GM23248 (cell line): ENCODE data around the gene FAT2. TPM values are rescaled to one million over a fixed set of nuclear protein-coding genes. Genes with fewer than 3 reads are reported as not detected.

Source experiments
- DNase-seq: peaks from one replicate; pipeline ENCODE4 v3.0.0-alpha.2; 2015
- H2AFZ ChIP-seq: fragments of 200-600 bp; sonication (generic); 2 replicates; pipeline ENCODE4 v1.6.1; 2016; ENCODE audit warnings: antibody characterized with exemption
- H3F3A ChIP-seq: fragments of 200-600 bp; sonication (generic); 2 replicates; pipeline ENCODE4 v1.6.1; 2016; ENCODE audit warnings: mild to moderate bottlenecking, antibody characterized with exemption, mixed run types; ENCODE audit not compliant: insufficient read depth
- H3K27ac ChIP-seq: fragments of 200-600 bp; sonication (generic); 2 replicates; pipeline ENCODE4 v1.5.1; 2016; ENCODE audit warnings: mild to moderate bottlenecking
- H3K27me3 ChIP-seq: fragments of 200-600 bp; sonication (generic); replicated peaks from 2 replicates; pipeline ENCODE4 v1.6.1; 2016; ENCODE audit warnings: mild to moderate bottlenecking; ENCODE audit not compliant: insufficient read depth
- H3K36me3 ChIP-seq: fragments of 200-600 bp; sonication (generic); 2 replicates; pipeline ENCODE4 v1.6.1; 2016; ENCODE audit warnings: low read depth, mild to moderate bottlenecking
- H3K4me1 ChIP-seq: fragments of 200-600 bp; sonication (generic); 2 replicates; pipeline ENCODE4 v1.6.1; 2016; ENCODE audit warnings: mild to moderate bottlenecking; ENCODE audit not compliant: insufficient read depth
- H3K4me2 ChIP-seq: fragments of 200-600 bp; sonication (generic); one replicate; pipeline ENCODE4 v1.6.1; 2016; ENCODE audit warnings: mild to moderate bottlenecking; ENCODE audit not compliant: unreplicated experiment
- H3K4me3 ChIP-seq: fragments of 200-600 bp; sonication (generic); 2 replicates; pipeline ENCODE4 v1.5.1; 2016; ENCODE audit warnings: mild to moderate bottlenecking
- H3K79me2 ChIP-seq: fragments of 200-600 bp; sonication (generic); 2 replicates; pipeline ENCODE4 v1.6.1; 2016; ENCODE audit warnings: mild to moderate bottlenecking; ENCODE audit not compliant: insufficient read depth
- H3K9ac ChIP-seq: fragments of 200-600 bp; sonication (generic); 2 replicates; pipeline ENCODE4 v1.6.1; 2016; ENCODE audit warnings: mild to moderate bottlenecking
- H3K9me2 ChIP-seq: fragments of 200-600 bp; sonication (generic); 2 replicates; pipeline ENCODE4 v1.6.1; 2016; ENCODE audit warnings: mixed run types, mild to moderate bottlenecking, moderate library complexity; ENCODE audit not compliant: insufficient read depth
- H3K9me3 ChIP-seq: fragments of 200-600 bp; sonication (generic); one replicate; pipeline ENCODE4 v1.6.1; 2017; ENCODE audit warnings: low read depth
- H4K20me1 ChIP-seq: fragments of 200-600 bp; sonication (generic); 2 replicates; pipeline ENCODE4 v1.6.0; 2016; ENCODE audit not compliant: insufficient read depth
- EZH2 ChIP-seq: fragments of 200-600 bp; sonication (generic); IDR thresholded peaks from 2 replicates; pipeline ENCODE4 v1.6.1; 2018; ENCODE audit warnings: antibody characterized with exemption, mild to moderate bottlenecking; ENCODE audit not compliant: insufficient read depth, poor library complexity, severe bottlenecking
- EZH2phosphoT487 ChIP-seq: fragments of 200-600 bp; sonication (generic); IDR thresholded peaks from 2 replicates; pipeline ENCODE4 v1.6.1; 2018; ENCODE audit warnings: antibody characterized with exemption, moderate library complexity, mild to moderate bottlenecking, low read depth; ENCODE audit not compliant: insufficient read depth
- WGBS, 2 experiments: methylation state at CpG; one replicate each; pipeline ENCODE4 v1.1.6; 2015 to 2017; ENCODE audit warnings: low lambda C conversion rate in 2 of 2, low coverage in 1 of 2; ENCODE audit errors: missing lambda C conversion rate in 2 of 2; 5-methylcytosine and 5-hydroxymethylcytosine counted together
- in situ Hi-C: fragments of 300-500 bp; cut with MboI; formaldehyde crosslinking; loops from 2 replicates; pipeline ENCODE4 v1.15.0; 2020
- polyA plus RNA-seq: library from polyadenylated mRNA; unstranded; fragments of >200 nt; fragmentation: Nextera tagmentation; extraction: Ambion mirVana; gene quantifications from 2 replicates; pipeline ENCODE4 v1.2.1, GENCODE V29; 2016
- total RNA-seq: library from RNA; depleted of rRNA; stranded (reverse); fragments of >200 nt; shearing (Covaris generic); gene quantifications from 2 replicates; pipeline ENCODE4 v1.2.3, GENCODE V29; 2014

FAT2 gene
- total and polyA plus RNA-seq, 2 experiments from 2014 or later = not detected

DNA sequence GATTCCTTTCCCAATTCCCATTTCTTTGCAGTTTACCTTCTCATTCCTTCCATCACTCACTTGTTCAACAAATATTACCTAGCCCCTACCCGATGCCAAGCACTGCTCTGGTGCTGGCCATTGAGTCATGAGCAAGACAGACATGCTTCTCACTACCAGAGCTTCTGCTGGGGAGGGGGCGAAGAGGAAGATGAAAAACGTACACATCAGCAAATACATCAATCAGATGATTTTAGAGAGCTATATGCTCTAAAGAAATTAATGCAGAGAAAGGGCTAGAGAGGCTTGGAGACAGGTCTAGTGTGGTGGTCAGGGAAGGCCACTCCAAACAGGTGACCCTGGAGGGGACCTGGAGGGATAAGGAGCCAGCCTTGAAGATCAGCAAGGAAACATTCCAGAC, 14.4 kb upstream of the FAT2 start:
- H3K79me2 ChIP-seq = no peaks in the 10 kb centered on the region
- H3K4me1 ChIP-seq = no peaks in the 10 kb centered on the region
- no peaks in the 10 kb centered on the region for H4K20me1 ChIP-seq
- in situ Hi-C loops = no loop called here
- no peaks in the 10 kb centered on the region for H3F3A ChIP-seq
- H3K4me2 ChIP-seq = no peak overlapping the region
- TF ChIP-seq EZH2phosphoT487 (no peak), EZH2 (no peak)
- 35 to 37% methylated on average over 3 of the region's 3 CpGs for WGBS, 2 experiments
- peaks cover 30% of the 10 kb centered on the region for H3K27me3 ChIP-seq
- no peak overlapping the region for H3K9ac ChIP-seq
- DNase-seq = no peak
- no peaks in the 10 kb centered on the region for H3K36me3 ChIP-seq
- H3K27ac ChIP-seq = no peak overlapping the region
- no peak overlapping the region for H2AFZ ChIP-seq
- no peaks in the 10 kb centered on the region for H3K9me2 ChIP-seq
- no peak overlapping the region for H3K4me3 ChIP-seq
- H3K9me3 ChIP-seq = no peaks in the 10 kb centered on the region

DNA sequence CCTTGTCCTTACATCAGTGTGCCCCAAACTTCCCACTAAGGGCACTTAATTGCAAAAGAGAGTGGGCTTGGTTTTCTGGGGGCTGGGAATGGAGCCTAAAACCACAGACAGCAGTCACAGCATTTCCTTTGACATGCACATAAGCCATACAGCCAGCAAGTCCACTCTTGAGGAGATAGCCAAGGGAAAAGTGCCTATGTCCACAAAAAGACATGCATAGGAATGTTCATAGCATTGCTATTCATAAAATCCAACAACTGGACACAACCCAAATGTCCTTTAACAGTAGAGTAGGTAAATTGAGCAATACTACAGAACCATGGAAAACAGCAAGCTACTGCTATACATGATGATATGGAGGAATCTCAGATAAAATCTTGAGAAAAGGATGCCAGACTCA, 11.7 kb upstream of the FAT2 start:
- no peak overlapping the region for H2AFZ ChIP-seq
- no peak overlapping the region for H3K9ac ChIP-seq
- DNase-seq = peak; percentile 24
- no peaks in the 10 kb centered on the region for H3K4me1 ChIP-seq
- H3K27me3 ChIP-seq = peaks cover 16% of the 10 kb centered on the region
- no peaks in the 10 kb centered on the region for H3K9me2 ChIP-seq
- TF ChIP-seq EZH2phosphoT487 = no peak
- no peak for TF ChIP-seq EZH2
- no peaks in the 10 kb centered on the region for H3K9me3 ChIP-seq
- H3K79me2 ChIP-seq = no peaks in the 10 kb centered on the region
- no peaks in the 10 kb centered on the region for H3F3A ChIP-seq
- H3K4me2 ChIP-seq = no peak overlapping the region
- in situ Hi-C loops = no loop called here
- H3K27ac ChIP-seq = no peak overlapping the region
- H3K4me3 ChIP-seq = no peak overlapping the region
- H3K36me3 ChIP-seq = no peaks in the 10 kb centered on the region
- H4K20me1 ChIP-seq = no peaks in the 10 kb centered on the region

- Histone ChIP-seq H3K9me3 (no peaks in the 10 kb centered on the region), H4K20me1 (no peaks in the 10 kb centered on the region), H3K4me3 (no peak overlapping the region), H3K79me2 (no peaks in the 10 kb centered on the region), H3K4me2 (no peak overlapping the region), H3K27ac (no peak overlapping the region), H3K9ac (no peak overlapping the region), H3K27me3 (peaks cover 16% of the 10 kb centered on the region), H2AFZ (no peak overlapping the region), H3K9me2 (no peaks in the 10 kb centered on the region), H3K36me3 (no peaks in the 10 kb centered on the region), H3F3A (no peaks in the 10 kb centered on the region), H3K4me1 (no peaks in the 10 kb centered on the region)
- in situ Hi-C loops = no loop called here
- TF ChIP-seq EZH2phosphoT487 = no peak
- TF ChIP-seq EZH2 = no peak
- 44 to 52% methylated on average over 4 of the region's 4 CpGs for WGBS, 2 experiments
- no peak for DNase-seq
Measured at GRCh38 chr5:151601391-151601790, 10.3 kb upstream of the FAT2 start.

GRCh38 chr5:151600069-151600665, 9.0 kb upstream of the FAT2 start:
- no peaks in the 10 kb centered on the region for H3K36me3 ChIP-seq
- no peaks in the 10 kb centered on the region for H3F3A ChIP-seq
- H3K27me3 ChIP-seq = peaks cover 10% of the 10 kb centered on the region
- in situ Hi-C loops = no loop called here
- no peak overlapping the region for H3K9ac ChIP-seq
- no peak overlapping the region for H3K27ac ChIP-seq
- 72 to 81% methylated on average over 3 of the region's 3 CpGs for WGBS, 2 experiments
- H3K9me2 ChIP-seq = no peaks in the 10 kb centered on the region
- no peak overlapping the region for H3K4me2 ChIP-seq
- no peaks in the 10 kb centered on the region for H4K20me1 ChIP-seq
- no peaks in the 10 kb centered on the region for H3K79me2 ChIP-seq
- TF ChIP-seq EZH2 (no peak), EZH2phosphoT487 (no peak)
- H2AFZ ChIP-seq = no peak overlapping the region
- H3K4me3 ChIP-seq = no peak overlapping the region
- no peaks in the 10 kb centered on the region for H3K9me3 ChIP-seq
- no peaks in the 10 kb centered on the region for H3K4me1 ChIP-seq
- no peak for DNase-seq

DNA sequence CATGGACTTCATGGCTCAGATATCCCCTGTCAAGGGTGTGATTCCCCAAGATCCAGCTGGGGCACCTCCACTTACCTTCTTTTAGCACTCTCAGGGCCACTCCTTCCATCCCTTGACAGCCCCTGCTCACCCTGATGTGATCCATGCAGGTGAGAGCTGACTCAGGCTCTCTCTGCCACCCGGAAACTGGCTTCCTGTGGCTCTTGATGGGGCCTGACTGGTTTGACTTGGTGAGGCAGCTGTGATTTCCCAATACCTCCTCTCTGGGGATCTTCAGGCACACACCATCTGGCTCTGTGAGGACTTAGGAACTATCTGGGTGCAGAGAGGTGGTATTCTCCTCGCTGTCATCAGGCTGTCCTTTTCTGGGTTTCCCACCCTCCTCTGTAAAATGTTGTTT, 7.9 kb upstream of the FAT2 start:
- H3K9ac ChIP-seq = no peak overlapping the region
- H3K27me3 ChIP-seq = 0 out of 2 replicates have a peak, but pooled peaks cover under 1% of the 10 kb centered on the region
- H3K4me2 ChIP-seq = no peak overlapping the region
- H3K27ac ChIP-seq = no peak overlapping the region
- WGBS, 2 experiments = 18 to 35% methylated on average over 2 of the region's 2 CpGs
- H3K9me3 ChIP-seq = no peaks in the 10 kb centered on the region
- no peaks in the 10 kb centered on the region for H3K4me1 ChIP-seq
- no peak overlapping the region for H3K4me3 ChIP-seq
- DNase-seq = no peak
- H3F3A ChIP-seq = no peaks in the 10 kb centered on the region
- no peak overlapping the region for H2AFZ ChIP-seq
- no peaks in the 10 kb centered on the region for H4K20me1 ChIP-seq
- in situ Hi-C loops = no loop called here
- H3K79me2 ChIP-seq = no peaks in the 10 kb centered on the region
- no peaks in the 10 kb centered on the region for H3K36me3 ChIP-seq
- H3K9me2 ChIP-seq = no peaks in the 10 kb centered on the region
- TF ChIP-seq EZH2 (no peak), EZH2phosphoT487 (no peak)
